HEK293T (cell line): Measurements from ENCODE around the gene LRMDA.

Source experiments
- BHLHE40 ChIP-seq: fragments of 450-650 bp; IDR thresholded peaks from 2 replicates; pipeline ENCODE4 v1.6.1; 2016; ENCODE audit warnings: mild to moderate bottlenecking, moderate library complexity, borderline replicate concordance
- FOXK2 ChIP-seq: fragments of 450-650 bp; IDR thresholded peaks from 2 replicates; pipeline ENCODE4 v1.6.1; 2016; ENCODE audit warnings: mild to moderate bottlenecking
- FOXM1 ChIP-seq: fragments of 450-650 bp; IDR thresholded peaks from 2 replicates; pipeline ENCODE4 v1.6.1; 2017; ENCODE audit warnings: mild to moderate bottlenecking, borderline replicate concordance
- L3MBTL2 ChIP-seq: fragments of 450-650 bp; conservative IDR thresholded peaks from 2 replicates; pipeline ENCODE4 v1.6.1; 2016; ENCODE audit warnings: mild to moderate bottlenecking
- LEF1 ChIP-seq: fragments of 450-650 bp; IDR thresholded peaks from 2 replicates; pipeline ENCODE4 v1.6.1; 2017; ENCODE audit warnings: mild to moderate bottlenecking, borderline replicate concordance
- NFRKB ChIP-seq: fragments of 450-650 bp; IDR thresholded peaks from 2 replicates; pipeline ENCODE4 v1.6.1; 2016; ENCODE audit warnings: mild to moderate bottlenecking, moderate library complexity
- TARDBP ChIP-seq: fragments of 450-650 bp; IDR thresholded peaks from 2 replicates; pipeline ENCODE4 v1.6.1; 2016

GRCh38 chr10:75461672-75462649, 30.5 kb downstream of the LRMDA start:
- TF ChIP-seq FOXM1 (no peak), FOXK2 (no peak), L3MBTL2 (no peak), TARDBP (no peak), BHLHE40 (no peak), NFRKB (no peak), LEF1 (no peak)
